ENCODE measurements around the gene DNAH6.
"Not testable (repeated sequence)": the region's sequence is repeated elsewhere in the genome, so short reads cannot be mapped to it uniquely, and the experiment has no call there.

The DNAH6 gene

DNA sequence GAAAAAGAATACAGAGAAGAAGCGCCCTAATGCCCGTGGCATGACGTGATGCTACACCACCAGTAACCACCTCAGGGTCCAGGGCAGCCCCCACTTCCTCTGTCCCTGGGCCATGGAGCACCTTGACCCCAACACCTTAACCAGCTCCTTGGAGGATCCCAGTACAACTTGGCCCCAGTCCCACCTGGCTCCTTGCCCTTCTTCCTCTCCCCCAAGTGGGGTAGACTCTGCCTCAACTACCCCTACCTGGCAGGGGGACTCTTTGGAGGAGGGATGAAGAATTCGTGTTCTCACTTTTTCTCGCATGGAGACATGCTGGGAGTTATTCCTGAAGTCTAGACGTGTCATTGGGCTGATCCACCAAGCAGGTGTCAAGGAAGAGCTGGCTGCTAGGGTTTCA is 345.7 kb downstream of the DNAH6 start:
- Histone ChIP-seq H2BK12ac (ENCODE audit: low read length) (no peak overlapping the region), H2AK5ac (ENCODE audit: low read depth, low read length) (no peak overlapping the region), H3K27me3 (ENCODE audit: control insufficient read depth in 3 of 3, insufficient read depth in 3 of 3, low read depth in 1 of 3, low read length in 3 of 3) (peaks cover 0 to 31% (median 0%) of the 10 kb centered on the region in 3 experiments), H3K79me1 (ENCODE audit: low read depth, low read length) (no peaks in the 10 kb centered on the region), H4K91ac (ENCODE audit: low read depth, low read length, poor library complexity) (no peak overlapping the region), H2BK120ac (ENCODE audit: low read depth, low read length) (no peak overlapping the region), H3K4me3 (ENCODE audit: low read length in 2 of 2) (no peak overlapping the region), H3K9ac (ENCODE audit: low read depth, low read length, poor library complexity) (no peak overlapping the region), H4K8ac (ENCODE audit: low read depth, low read length) (no peak overlapping the region), H3K4me1 (ENCODE audit: control insufficient read depth in 2 of 2, insufficient read depth in 1 of 2, low read depth in 1 of 2, low read length in 2 of 2) (no peaks in the 10 kb centered on the region), H2AFZ (ENCODE audit: low read length) (no peak overlapping the region), H3K23ac (ENCODE audit: low read depth, low read length, poor library complexity) (no peak overlapping the region), H3K4ac (ENCODE audit: low read length) (no peak overlapping the region), H3K18ac (ENCODE audit: low read length) (peak overlapping the region; percentile 40), H3K36me3 (replicated peaks in 1 of 2; ENCODE audit: control insufficient read depth in 2 of 2, insufficient read depth in 2 of 2, low read length in 2 of 2) (no peaks in the 10 kb centered on the region), H2BK5ac (ENCODE audit: low read length) (no peak overlapping the region), H3K14ac (ENCODE audit: low read length) (peak overlapping the region; percentile 58), H3K4me2 (ENCODE audit: insufficient read depth, low read length, poor library complexity, severe bottlenecking) (no peak overlapping the region), H3K27ac (replicated peaks; ENCODE audit: low read length) (no peak overlapping the region), H3K9me3 (replicated peaks in 1 of 2; ENCODE audit: control insufficient read depth in 2 of 2, insufficient read depth in 1 of 2, low read depth in 1 of 2, low read length in 2 of 2) (no peaks in the 10 kb centered on the region), H2BK15ac (ENCODE audit: low read length) (no peak overlapping the region)
- WGBS, 2 donors (ENCODE audit: extremely low coverage in 2 of 2, insufficient read length in 2 of 2, insufficient replicate concordance in 1 of 2), result no CpG with 5 or more reads among the region's 6 CpGs
- no peak for DNase-seq (ENCODE audit: low spot score)

DNA sequence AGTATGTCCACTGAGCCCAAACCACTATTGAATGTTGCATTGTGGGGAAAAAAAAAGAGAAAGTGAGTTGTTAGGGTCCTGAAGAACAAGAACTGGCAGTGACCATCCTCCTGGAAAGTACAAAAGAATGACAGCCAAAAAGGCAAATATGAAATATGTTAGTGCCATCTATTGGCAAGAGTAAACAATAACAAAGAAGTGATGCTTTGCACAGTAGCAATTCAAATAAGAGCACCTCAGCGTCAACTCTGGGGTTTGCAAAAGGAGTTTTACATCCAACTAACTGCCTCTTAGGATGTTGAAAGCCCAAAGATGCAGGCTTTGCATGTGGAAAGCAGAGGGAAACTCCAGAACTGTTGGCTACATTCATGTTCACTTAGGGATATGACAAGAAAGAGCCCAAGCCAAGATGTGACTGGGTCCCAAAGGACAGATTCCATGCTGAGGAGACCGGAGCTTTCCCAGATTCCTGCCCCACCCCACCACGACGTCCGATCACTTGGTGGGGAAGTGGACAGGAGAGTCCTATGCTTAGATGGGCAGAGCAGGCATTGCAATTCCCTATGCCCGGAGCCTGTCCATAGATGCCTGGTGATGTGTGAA is 349.0 kb downstream of the DNAH6 start:
- Histone ChIP-seq H3K4me1 (ENCODE audit: control insufficient read depth in 2 of 2, insufficient read depth in 1 of 2, low read depth in 1 of 2, low read length in 2 of 2) (no peaks in the 10 kb centered on the region), H4K91ac (ENCODE audit: low read depth, low read length, poor library complexity) (no peak overlapping the region), H3K36me3 (replicated peaks in 1 of 2; ENCODE audit: control insufficient read depth in 2 of 2, insufficient read depth in 2 of 2, low read length in 2 of 2) (no peaks in the 10 kb centered on the region), H3K23ac (ENCODE audit: low read depth, low read length, poor library complexity) (no peak overlapping the region), H3K4me3 (ENCODE audit: low read length in 2 of 2) (no peak overlapping the region), H3K27me3 (ENCODE audit: control insufficient read depth in 3 of 3, insufficient read depth in 3 of 3, low read depth in 1 of 3, low read length in 3 of 3) (peaks cover 0 to 12% (median 0%) of the 10 kb centered on the region in 3 experiments), H3K27ac (replicated peaks; ENCODE audit: low read length) (no peak overlapping the region), H2BK5ac (ENCODE audit: low read length) (no peak overlapping the region), H3K9ac (ENCODE audit: low read depth, low read length, poor library complexity) (no peak overlapping the region), H3K18ac (ENCODE audit: low read length) (no peak overlapping the region), H3K14ac (ENCODE audit: low read length) (no peak overlapping the region), H2BK12ac (ENCODE audit: low read length) (no peak overlapping the region), H3K4ac (ENCODE audit: low read length) (no peak overlapping the region), H3K9me3 (replicated peaks in 1 of 2; ENCODE audit: control insufficient read depth in 2 of 2, insufficient read depth in 1 of 2, low read depth in 1 of 2, low read length in 2 of 2) (no peaks in the 10 kb centered on the region), H3K79me1 (ENCODE audit: low read depth, low read length) (no peaks in the 10 kb centered on the region), H2BK120ac (ENCODE audit: low read depth, low read length) (no peak overlapping the region), H2BK15ac (ENCODE audit: low read length) (no peak overlapping the region), H4K8ac (ENCODE audit: low read depth, low read length) (no peak overlapping the region), H2AFZ (ENCODE audit: low read length) (no peak overlapping the region), H2AK5ac (ENCODE audit: low read depth, low read length) (no peak overlapping the region), H3K4me2 (ENCODE audit: insufficient read depth, low read length, poor library complexity, severe bottlenecking) (no peak overlapping the region)
- WGBS, 2 donors (ENCODE audit: extremely low coverage in 2 of 2, insufficient read length in 2 of 2, insufficient replicate concordance in 1 of 2), result no CpG with 5 or more reads among the region's 6 CpGs
- no peak for DNase-seq (ENCODE audit: low spot score)

- Histone ChIP-seq H2BK5ac (ENCODE audit: low read length) (no peak overlapping the region), H2BK120ac (ENCODE audit: low read depth, low read length) (no peak overlapping the region)
Measured at GRCh38 chr2:84866122-84866521, 349.8 kb downstream of the DNAH6 start.

DNA sequence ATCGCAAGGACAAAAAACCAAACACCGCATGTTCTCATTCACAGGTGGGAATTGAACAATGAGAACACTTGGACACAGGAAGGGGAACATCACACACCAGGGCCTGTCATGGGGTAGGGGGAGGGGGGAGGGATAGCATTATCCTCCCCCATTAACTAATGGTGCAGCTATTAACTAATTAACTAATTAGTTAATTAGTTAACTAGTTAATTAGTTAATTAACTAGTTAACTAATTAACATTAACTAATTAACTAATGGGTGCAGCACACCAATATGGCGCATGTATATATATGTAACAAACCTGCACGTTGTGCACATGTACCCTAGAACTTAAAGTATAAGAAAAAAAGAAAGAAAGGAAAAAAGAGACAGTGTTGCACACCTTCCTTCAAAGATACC is 352.0 kb downstream of the DNAH6 start:
- not testable (repeated sequence) for H3K36me3 ChIP-seq (replicated peaks in 1 of 2; ENCODE audit: control insufficient read depth in 2 of 2, insufficient read depth in 2 of 2, low read length in 2 of 2); H2BK15ac ChIP-seq (ENCODE audit: low read length); H2BK12ac ChIP-seq (ENCODE audit: low read length); H2AK5ac ChIP-seq (ENCODE audit: low read depth, low read length); H3K4me1 ChIP-seq (ENCODE audit: control insufficient read depth in 2 of 2, insufficient read depth in 1 of 2, low read depth in 1 of 2, low read length in 2 of 2); H3K4ac ChIP-seq (ENCODE audit: low read length); H2BK120ac ChIP-seq (ENCODE audit: low read depth, low read length); H3K79me1 ChIP-seq (ENCODE audit: low read depth, low read length); H2BK5ac ChIP-seq (ENCODE audit: low read length); H3K14ac ChIP-seq (ENCODE audit: low read length); DNase-seq (ENCODE audit: low spot score); H3K18ac ChIP-seq (ENCODE audit: low read length); H3K4me3 ChIP-seq (ENCODE audit: low read length in 2 of 2); H2AFZ ChIP-seq (ENCODE audit: low read length); H3K9ac ChIP-seq (ENCODE audit: low read depth, low read length, poor library complexity); H3K4me2 ChIP-seq (ENCODE audit: insufficient read depth, low read length, poor library complexity, severe bottlenecking); H4K91ac ChIP-seq (ENCODE audit: low read depth, low read length, poor library complexity); H3K27ac ChIP-seq (replicated peaks; ENCODE audit: low read length); H4K8ac ChIP-seq (ENCODE audit: low read depth, low read length); H3K23ac ChIP-seq (ENCODE audit: low read depth, low read length, poor library complexity); H3K9me3 ChIP-seq (replicated peaks in 1 of 2; ENCODE audit: control insufficient read depth in 2 of 2, insufficient read depth in 1 of 2, low read depth in 1 of 2, low read length in 2 of 2)
- peaks cover 0 to 14% (median 0%) of the 10 kb centered on the region in 3 experiments for H3K27me3 ChIP-seq (ENCODE audit: control insufficient read depth in 3 of 3, insufficient read depth in 3 of 3, low read depth in 1 of 3, low read length in 3 of 3)
- no CpG with 5 or more reads among the region's 4 CpGs for WGBS, 2 donors (ENCODE audit: extremely low coverage in 2 of 2, insufficient read length in 2 of 2, insufficient replicate concordance in 1 of 2)

More at GRCh38 chr2:84866122-84866521, 349.8 kb downstream of the DNAH6 start:
- no peak for DNase-seq (ENCODE audit: low spot score)
- H3K36me3 ChIP-seq (replicated peaks in 1 of 2; ENCODE audit: control insufficient read depth in 2 of 2, insufficient read depth in 2 of 2, low read length in 2 of 2), result no peaks in the 10 kb centered on the region
- H3K27ac ChIP-seq (replicated peaks; ENCODE audit: low read length), result no peak overlapping the region
- H3K14ac ChIP-seq (ENCODE audit: low read length), result no peak overlapping the region
- H4K8ac ChIP-seq (ENCODE audit: low read depth, low read length), result no peak overlapping the region
- H3K4me2 ChIP-seq (ENCODE audit: insufficient read depth, low read length, poor library complexity, severe bottlenecking), result no peak overlapping the region
- no CpG with 5 or more reads among the region's 3 CpGs for WGBS, 2 donors (ENCODE audit: extremely low coverage in 2 of 2, insufficient read length in 2 of 2, insufficient replicate concordance in 1 of 2)
- peaks cover 0 to 13% (median 0%) of the 10 kb centered on the region in 3 experiments for H3K27me3 ChIP-seq (ENCODE audit: control insufficient read depth in 3 of 3, insufficient read depth in 3 of 3, low read depth in 1 of 3, low read length in 3 of 3)
- H3K4ac ChIP-seq (ENCODE audit: low read length), result no peak overlapping the region
- H3K4me1 ChIP-seq (ENCODE audit: control insufficient read depth in 2 of 2, insufficient read depth in 1 of 2, low read depth in 1 of 2, low read length in 2 of 2), result no peaks in the 10 kb centered on the region
- no peak overlapping the region for H3K4me3 ChIP-seq (ENCODE audit: low read length in 2 of 2)
- no peaks in the 10 kb centered on the region for H3K9me3 ChIP-seq (replicated peaks in 1 of 2; ENCODE audit: control insufficient read depth in 2 of 2, insufficient read depth in 1 of 2, low read depth in 1 of 2, low read length in 2 of 2)
- H3K23ac ChIP-seq (ENCODE audit: low read depth, low read length, poor library complexity), result no peak overlapping the region
- no peak overlapping the region for H2BK12ac ChIP-seq (ENCODE audit: low read length)
- no peak overlapping the region for H4K91ac ChIP-seq (ENCODE audit: low read depth, low read length, poor library complexity)
- H3K9ac ChIP-seq (ENCODE audit: low read depth, low read length, poor library complexity), result no peak overlapping the region
- no peak overlapping the region for H3K18ac ChIP-seq (ENCODE audit: low read length)
- no peak overlapping the region for H2BK15ac ChIP-seq (ENCODE audit: low read length)
- no peak overlapping the region for H2AFZ ChIP-seq (ENCODE audit: low read length)
- H2AK5ac ChIP-seq (ENCODE audit: low read depth, low read length), result peak overlapping the region; percentile 56
- no peaks in the 10 kb centered on the region for H3K79me1 ChIP-seq (ENCODE audit: low read depth, low read length)

Data from neuronal stem cell (in vitro differentiated cells).